ENCODE measurements around the gene MPIG6B.

MPIG6B gene

GRCh38 chr6:31733734-31734133 is 10.6 kb downstream of the MPIG6B start:
- H3K4me1 ChIP-seq (ENCODE audit: control insufficient read depth, insufficient read depth, low read length) = peaks cover 30% of the 10 kb centered on the region
- no peaks in the 10 kb centered on the region for H3K9me3 ChIP-seq (ENCODE audit: control insufficient read depth, insufficient read depth, low read length)
- no peak overlapping the region for H3K4me3 ChIP-seq (ENCODE audit: low read depth, low read length)
- H3K9ac ChIP-seq (ENCODE audit: low read depth, low read length) = 0 out of 2 replicates have a peak overlapping the region, but pooled peaks have one; percentile 11
- H3K36me3 ChIP-seq (ENCODE audit: control insufficient read depth, insufficient read depth, low read length) = peaks cover 35% of the 10 kb centered on the region
- no peaks in the 10 kb centered on the region for H3K27me3 ChIP-seq (ENCODE audit: control insufficient read depth, insufficient read depth, low read length)
- H3K27ac ChIP-seq (ENCODE audit: low read depth, low read length) = peak overlapping the region; percentile 92

GRCh38 chr6:31734247-31734820 is 11.2 kb downstream of the MPIG6B start:
- peaks cover 34% of the 10 kb centered on the region for H3K4me1 ChIP-seq (ENCODE audit: control insufficient read depth, insufficient read depth, low read length)
- no peaks in the 10 kb centered on the region for H3K9me3 ChIP-seq (ENCODE audit: control insufficient read depth, insufficient read depth, low read length)
- no peaks in the 10 kb centered on the region for H3K27me3 ChIP-seq (ENCODE audit: control insufficient read depth, insufficient read depth, low read length)
- H3K36me3 ChIP-seq (ENCODE audit: control insufficient read depth, insufficient read depth, low read length) = peaks cover 35% of the 10 kb centered on the region
- H3K9ac ChIP-seq (ENCODE audit: low read depth, low read length) = 0 out of 2 replicates have a peak overlapping the region, but pooled peaks have one; percentile 11
- peak overlapping the region; percentile 92 for H3K27ac ChIP-seq (ENCODE audit: low read depth, low read length)
- H3K4me3 ChIP-seq (ENCODE audit: low read depth, low read length) = peak overlapping the region; percentile 83

GRCh38 chr6:31734821-31735406 is 11.7 kb downstream of the MPIG6B start:
- H3K27ac ChIP-seq (ENCODE audit: low read depth, low read length) = peak overlapping the region; percentile 92
- no peaks in the 10 kb centered on the region for H3K27me3 ChIP-seq (ENCODE audit: control insufficient read depth, insufficient read depth, low read length)
- no peaks in the 10 kb centered on the region for H3K9me3 ChIP-seq (ENCODE audit: control insufficient read depth, insufficient read depth, low read length)
- peaks cover 35% of the 10 kb centered on the region for H3K4me1 ChIP-seq (ENCODE audit: control insufficient read depth, insufficient read depth, low read length)
- peak overlapping the region; percentile 83 for H3K4me3 ChIP-seq (ENCODE audit: low read depth, low read length)
- peaks cover 35% of the 10 kb centered on the region for H3K36me3 ChIP-seq (ENCODE audit: control insufficient read depth, insufficient read depth, low read length)
- peak overlapping the region; percentile 64 for H3K9ac ChIP-seq (ENCODE audit: low read depth, low read length)

GRCh38 chr6:31736021-31736767 is 13.0 kb downstream of the MPIG6B start, which contains the start of gene CLIC1:
CLIC1 (minus strand) TSS chr6:31736530; CDS start chr6:31736300, 230 bp downstream.
- no peaks in the 10 kb centered on the region for H3K9me3 ChIP-seq (ENCODE audit: control insufficient read depth, insufficient read depth, low read length)
- H3K4me1 ChIP-seq (ENCODE audit: control insufficient read depth, insufficient read depth, low read length) = peaks cover 34% of the 10 kb centered on the region
- peak within 1 kb of the TSS; percentile 64 for H3K9ac ChIP-seq (ENCODE audit: low read depth, low read length)
- peaks cover 32% of the 10 kb centered on the region for H3K36me3 ChIP-seq (ENCODE audit: control insufficient read depth, insufficient read depth, low read length)
- H3K4me3 ChIP-seq (ENCODE audit: low read depth, low read length) = peak within 1 kb of the TSS; percentile 83
- H3K27ac ChIP-seq (ENCODE audit: low read depth, low read length) = peak within 1 kb of the TSS; percentile 92
- no peaks in the 10 kb centered on the region for H3K27me3 ChIP-seq (ENCODE audit: control insufficient read depth, insufficient read depth, low read length)

GRCh38 chr6:31736768-31737314 is 13.7 kb downstream of the MPIG6B start:
- peak overlapping the region; percentile 83 for H3K4me3 ChIP-seq (ENCODE audit: low read depth, low read length)
- H3K9me3 ChIP-seq (ENCODE audit: control insufficient read depth, insufficient read depth, low read length) = no peaks in the 10 kb centered on the region
- H3K4me1 ChIP-seq (ENCODE audit: control insufficient read depth, insufficient read depth, low read length) = peaks cover 34% of the 10 kb centered on the region
- peak overlapping the region; percentile 92 for H3K27ac ChIP-seq (ENCODE audit: low read depth, low read length)
- H3K36me3 ChIP-seq (ENCODE audit: control insufficient read depth, insufficient read depth, low read length) = peaks cover 33% of the 10 kb centered on the region
- H3K9ac ChIP-seq (ENCODE audit: low read depth, low read length) = no peak overlapping the region
- no peaks in the 10 kb centered on the region for H3K27me3 ChIP-seq (ENCODE audit: control insufficient read depth, insufficient read depth, low read length)

- Histone ChIP-seq H3K4me3 (ENCODE audit: low read depth, low read length) (peak overlapping the region; percentile 3; the same call in 1 of the 2 replicates), H3K27ac (ENCODE audit: low read depth, low read length) (peak overlapping the region; percentile 92), H3K9ac (ENCODE audit: low read depth, low read length) (no peak overlapping the region), H3K4me1 (ENCODE audit: control insufficient read depth, insufficient read depth, low read length) (peaks cover 34% of the 10 kb centered on the region), H3K36me3 (ENCODE audit: control insufficient read depth, insufficient read depth, low read length) (peaks cover 29% of the 10 kb centered on the region), H3K27me3 (ENCODE audit: control insufficient read depth, insufficient read depth, low read length) (no peaks in the 10 kb centered on the region), H3K9me3 (ENCODE audit: control insufficient read depth, insufficient read depth, low read length) (no peaks in the 10 kb centered on the region)
Observed at GRCh38 chr6:31737315-31737990, 14.3 kb downstream of the MPIG6B start.

GRCh38 chr6:31737991-31738979 is 15.1 kb downstream of the MPIG6B start:
- Histone ChIP-seq H3K4me1 (ENCODE audit: control insufficient read depth, insufficient read depth, low read length) (peaks cover 34% of the 10 kb centered on the region), H3K9me3 (ENCODE audit: control insufficient read depth, insufficient read depth, low read length) (no peaks in the 10 kb centered on the region), H3K9ac (ENCODE audit: low read depth, low read length) (0 out of 2 replicates have a peak overlapping the region, but pooled peaks have one; percentile 4), H3K36me3 (ENCODE audit: control insufficient read depth, insufficient read depth, low read length) (peaks cover 23% of the 10 kb centered on the region), H3K27me3 (ENCODE audit: control insufficient read depth, insufficient read depth, low read length) (no peaks in the 10 kb centered on the region), H3K4me3 (ENCODE audit: low read depth, low read length) (peak overlapping the region; percentile 3; the same call in 1 of the 2 replicates), H3K27ac (ENCODE audit: low read depth, low read length) (peak overlapping the region; percentile 92)

- peak within 1 kb of the TSS; percentile 87 for H3K27ac ChIP-seq (ENCODE audit: low read depth, low read length)
- H3K4me1 ChIP-seq (ENCODE audit: control insufficient read depth, insufficient read depth, low read length) = peaks cover 28% of the 10 kb centered on the region
- H3K9me3 ChIP-seq (ENCODE audit: control insufficient read depth, insufficient read depth, low read length) = no peaks in the 10 kb centered on the region
- H3K4me3 ChIP-seq (ENCODE audit: low read depth, low read length) = peak within 1 kb of the TSS; percentile 60
- no peaks in the 10 kb centered on the region for H3K27me3 ChIP-seq (ENCODE audit: control insufficient read depth, insufficient read depth, low read length)
- H3K9ac ChIP-seq (ENCODE audit: low read depth, low read length) = peak within 1 kb of the TSS; percentile 97
- peaks cover 11% of the 10 kb centered on the region for H3K36me3 ChIP-seq (ENCODE audit: control insufficient read depth, insufficient read depth, low read length)
Observed at GRCh38 chr6:31739639-31740396, 16.6 kb downstream of the MPIG6B start, which contains the start of gene MSH5. MSH5 (plus strand) TSS chr6:31740005; CDS start chr6:31740467, 462 bp downstream.

- Histone ChIP-seq H3K9me3 (ENCODE audit: control insufficient read depth, insufficient read depth, low read length) (no peaks in the 10 kb centered on the region), H3K4me3 (ENCODE audit: low read depth, low read length) (peak overlapping the region; percentile 59), H3K36me3 (ENCODE audit: control insufficient read depth, insufficient read depth, low read length) (peaks cover 11% of the 10 kb centered on the region), H3K27me3 (ENCODE audit: control insufficient read depth, insufficient read depth, low read length) (no peaks in the 10 kb centered on the region), H3K27ac (ENCODE audit: low read depth, low read length) (peak overlapping the region; percentile 86), H3K4me1 (ENCODE audit: control insufficient read depth, insufficient read depth, low read length) (peaks cover 28% of the 10 kb centered on the region), H3K9ac (ENCODE audit: low read depth, low read length) (peak overlapping the region; percentile 97)
Observed at GRCh38 chr6:31740397-31741223, 17.4 kb downstream of the MPIG6B start.
